H54 (cell line): ENCODE measurements around the gene SNAI1.

Source experiments
- DNase-seq: peaks from one replicate; pipeline ENCODE4 v3.0.0; 2011; ENCODE audit warnings: low spot score, mixed read lengths; ENCODE audit not compliant: insufficient read length
- FAIRE-seq: peaks from 3 replicates; lab custom pipeline; 2011; peaks lifted over from hg19 to GRCh38; lab: Jason Lieb, UNC
- POLR2A ChIP-seq: IDR thresholded peaks from 2 replicates; pipeline ENCODE4 v1.6.1; 2011; ENCODE audit warnings: low read depth, mild to moderate bottlenecking, low read length

The SNAI1 gene

GRCh38 chr20:49978685-49979029 is 4.1 kb upstream of the SNAI1 start:
- TF ChIP-seq POLR2A, result no peak
- DNase-seq, result no peak
- no peak for FAIRE-seq

- DNase-seq (no peak), FAIRE-seq (no peak)
- TF ChIP-seq POLR2A, result no peak
Observed at GRCh38 chr20:49979030-49979832, 3.5 kb upstream of the SNAI1 start.

- DNase-seq, result no peak
- TF ChIP-seq POLR2A, result no peak
- no peak for FAIRE-seq
Observed at GRCh38 chr20:49980140-49981008, 2.4 kb upstream of the SNAI1 start.

GRCh38 chr20:49981218-49982071 is 1.3 kb upstream of the SNAI1 start:
- no peak for FAIRE-seq

GRCh38 chr20:49982072-49982345 is 771 bp upstream of the SNAI1 start:
- TF ChIP-seq POLR2A, result no peak
- no peak for DNase-seq
- no peak for FAIRE-seq

More at GRCh38 chr20:49981218-49982071, 1.3 kb upstream of the SNAI1 start:
- TF ChIP-seq POLR2A, result no peak
- DNase-seq, result no peak

GRCh38 chr20:49983123-49983847 is 505 bp downstream of the SNAI1 start:
- FAIRE-seq (no peak), DNase-seq (no peak)
- no peak for TF ChIP-seq POLR2A

GRCh38 chr20:49983848-49984408 is 1.1 kb downstream of the SNAI1 start:
- no peak for FAIRE-seq

GRCh38 chr20:49984426-49985153 is 1.8 kb downstream of the SNAI1 start:
- TF ChIP-seq POLR2A, result no peak
- FAIRE-seq (no peak), DNase-seq (no peak)

More at GRCh38 chr20:49983848-49984408, 1.1 kb downstream of the SNAI1 start:
- no peak for DNase-seq
- no peak for TF ChIP-seq POLR2A

GRCh38 chr20:49985157-49985556 is 2.4 kb downstream of the SNAI1 start:
- TF ChIP-seq POLR2A, result no peak
- DNase-seq (no peak), FAIRE-seq (no peak)

- FAIRE-seq, result no peak
- no peak for TF ChIP-seq POLR2A
- DNase-seq, result no peak
Observed at GRCh38 chr20:49985617-49986016, 2.8 kb downstream of the SNAI1 start.

- no peak for TF ChIP-seq POLR2A
- FAIRE-seq (no peak), DNase-seq (no peak)
Observed at GRCh38 chr20:49986049-49986448, 3.3 kb downstream of the SNAI1 start.

GRCh38 chr20:49987015-49987867 is 4.5 kb downstream of the SNAI1 start:
- TF ChIP-seq POLR2A, result no peak
- DNase-seq (no peak), FAIRE-seq (no peak)
